ENCODE data around the gene IFNL4.

Gene IFNL4

DNA sequence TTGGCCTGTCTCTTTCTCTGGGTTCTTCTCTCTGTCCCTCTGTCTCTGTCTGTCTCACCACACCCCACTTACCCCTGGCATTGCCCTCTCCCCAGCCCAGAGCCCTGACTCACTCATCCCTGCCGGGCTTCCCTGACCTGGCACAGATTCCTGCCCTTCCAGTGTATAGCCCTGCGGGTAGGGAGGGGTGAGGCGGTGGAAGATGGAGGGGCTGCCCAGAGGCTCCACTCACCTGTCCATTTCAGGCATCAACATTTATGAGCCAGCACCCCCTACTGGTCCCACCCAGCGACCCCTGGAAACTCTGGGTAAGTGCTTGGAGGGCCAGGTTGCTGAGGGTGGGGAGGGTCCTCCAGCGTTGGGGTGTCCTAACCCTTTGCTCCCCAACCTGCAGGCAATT, 50.8 kb downstream of the IFNL4 start:
- TF ChIP-seq CTCF (IDR thresholded peaks at IDR 0.05) = no peak

GRCh38 chr19:39196860-39197562, 51.6 kb downstream of the IFNL4 start, which contains the start of gene NCCRP1:
NCCRP1 (plus strand) TSS chr19:39196964; CDS start chr19:39196983, 19 bp downstream.
- TF ChIP-seq CTCF (IDR thresholded peaks at IDR 0.05) = no peak

DNA sequence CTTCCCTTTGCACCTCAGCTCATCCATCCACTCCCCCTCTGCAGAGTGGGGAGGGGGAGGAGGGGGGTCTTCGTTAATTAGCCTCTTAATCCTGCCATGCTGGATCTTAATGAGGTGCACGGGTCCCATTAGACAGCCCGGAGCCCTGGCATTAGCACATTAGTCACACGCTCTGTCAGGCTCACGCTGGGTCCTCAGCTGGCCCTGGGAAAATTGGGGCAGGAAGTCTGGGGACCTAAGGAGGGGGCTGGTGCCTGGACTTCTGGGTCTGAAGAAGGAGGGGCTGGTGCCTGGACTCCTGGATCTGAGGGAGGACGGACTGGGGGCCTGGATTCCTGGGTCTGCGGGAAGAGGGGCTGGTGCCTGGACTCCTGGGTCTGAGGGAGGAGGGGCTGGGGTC, 52.3 kb downstream of the IFNL4 start:
- TF ChIP-seq CTCF (IDR thresholded peaks at IDR 0.05) = no peak

Measured in LNCAP (cell line).